Fibroblast of skin of right quadriceps (primary cell): ENCODE data around the gene LTBP1.
A peak's percentile ranks its signal among the peaks of the same experiment; 100 is the strongest.

Experiments
- DNase-seq: peaks from one replicate; pipeline ENCODE4 v3.0.0-alpha.2; 2013

Gene LTBP1

DNA sequence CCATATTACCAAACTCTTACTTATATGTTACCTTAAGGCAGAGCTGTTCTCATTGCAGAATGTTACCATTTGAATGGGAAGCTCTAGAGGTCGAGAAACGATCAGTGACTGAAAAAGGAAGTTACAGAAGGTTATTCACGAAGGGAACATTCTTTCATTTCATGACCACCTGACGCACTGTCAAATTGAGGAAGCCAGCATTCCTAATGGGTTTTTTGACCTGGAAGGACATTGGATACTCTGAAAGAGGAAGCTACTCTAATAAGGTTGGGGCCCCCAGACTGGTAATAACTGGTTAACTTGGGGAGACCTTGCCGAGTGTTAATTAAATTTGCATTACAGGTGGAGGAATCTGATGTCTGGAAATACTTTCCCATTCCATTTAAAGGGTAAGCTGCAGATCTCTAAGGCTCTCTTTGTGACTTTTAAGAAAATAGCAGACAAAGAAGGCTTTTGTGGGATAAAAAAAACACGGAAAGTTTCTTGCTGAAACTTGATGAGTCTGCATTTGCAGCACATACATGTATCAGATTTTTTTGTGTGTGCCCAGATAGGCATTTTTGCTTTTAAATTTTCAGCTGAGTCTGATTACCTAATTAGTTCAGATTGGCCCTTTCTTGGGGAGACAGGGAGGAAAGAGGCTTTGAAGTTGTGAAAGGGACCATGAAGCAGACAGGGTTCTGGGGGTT is 137.1 kb downstream of the LTBP1 start:
- no peak for DNase-seq

DNA sequence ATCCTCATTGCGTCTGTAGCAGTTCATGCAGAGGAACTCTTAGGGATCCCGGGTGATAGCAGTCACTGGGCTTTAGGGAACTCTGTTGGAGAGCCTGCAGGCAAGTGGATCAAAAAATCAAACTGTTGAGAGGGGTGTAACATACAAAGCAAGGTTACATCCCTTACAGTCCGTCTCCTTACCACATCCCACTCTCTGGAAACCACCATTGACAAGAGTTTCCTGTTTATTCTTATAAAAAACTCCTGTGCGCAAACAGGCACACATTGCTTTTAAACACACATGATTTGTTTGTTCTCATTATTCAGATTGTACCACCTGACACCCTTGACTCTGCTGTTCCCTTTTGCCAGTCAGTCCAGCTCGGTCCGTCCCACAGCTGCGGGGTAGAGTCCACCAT is 137.7 kb downstream of the LTBP1 start:
- DNase-seq, result no peak

DNA sequence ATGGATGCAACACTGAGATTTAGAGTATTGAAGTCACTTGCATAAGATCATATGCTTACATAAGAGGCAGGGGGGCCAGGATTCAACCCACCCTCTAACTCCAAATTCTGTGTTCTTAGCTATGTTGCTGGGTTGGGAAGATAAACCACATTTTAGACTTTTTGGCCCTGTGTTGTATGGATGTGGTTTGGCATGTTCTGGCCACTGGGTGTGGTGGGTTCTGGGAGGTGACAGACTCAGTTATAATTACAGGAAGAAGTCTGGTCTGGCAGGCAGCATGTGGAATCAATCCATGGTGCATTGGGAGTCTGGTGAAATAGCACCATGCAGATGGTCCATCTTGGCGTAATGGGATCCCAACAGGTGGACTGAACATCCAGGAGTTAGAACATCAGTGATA is 138.9 kb downstream of the LTBP1 start:
- no peak for DNase-seq

DNA sequence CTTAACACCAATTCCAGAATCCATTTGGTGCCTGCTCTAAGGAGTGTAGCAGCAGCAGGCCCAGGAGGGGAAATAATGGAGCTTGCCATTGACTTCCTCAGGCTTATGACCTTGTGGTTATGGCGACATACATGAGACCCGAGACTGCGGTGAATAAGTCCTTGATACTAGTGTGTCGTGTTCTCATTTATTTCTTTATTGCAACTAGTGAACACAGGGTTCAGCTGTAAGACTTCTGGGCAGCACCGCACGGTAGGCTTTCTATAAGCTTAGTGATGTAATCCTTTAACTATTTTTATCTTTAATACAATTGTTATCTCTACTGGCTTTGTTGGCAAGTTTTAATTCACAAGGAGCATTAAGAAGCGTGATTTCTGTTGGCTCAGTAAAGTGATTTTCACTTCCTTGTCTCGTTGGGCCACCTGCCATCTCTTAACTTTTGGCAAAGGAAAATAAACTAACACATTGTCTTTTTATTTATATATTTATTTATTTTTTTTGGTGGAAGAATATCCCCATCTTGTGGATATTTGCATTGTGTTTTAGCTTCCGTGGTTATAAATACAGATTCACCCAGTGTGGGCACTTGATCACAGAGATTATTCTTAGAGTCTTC is 139.8 kb downstream of the LTBP1 start:
- DNase-seq, result peak; percentile 31

DNA sequence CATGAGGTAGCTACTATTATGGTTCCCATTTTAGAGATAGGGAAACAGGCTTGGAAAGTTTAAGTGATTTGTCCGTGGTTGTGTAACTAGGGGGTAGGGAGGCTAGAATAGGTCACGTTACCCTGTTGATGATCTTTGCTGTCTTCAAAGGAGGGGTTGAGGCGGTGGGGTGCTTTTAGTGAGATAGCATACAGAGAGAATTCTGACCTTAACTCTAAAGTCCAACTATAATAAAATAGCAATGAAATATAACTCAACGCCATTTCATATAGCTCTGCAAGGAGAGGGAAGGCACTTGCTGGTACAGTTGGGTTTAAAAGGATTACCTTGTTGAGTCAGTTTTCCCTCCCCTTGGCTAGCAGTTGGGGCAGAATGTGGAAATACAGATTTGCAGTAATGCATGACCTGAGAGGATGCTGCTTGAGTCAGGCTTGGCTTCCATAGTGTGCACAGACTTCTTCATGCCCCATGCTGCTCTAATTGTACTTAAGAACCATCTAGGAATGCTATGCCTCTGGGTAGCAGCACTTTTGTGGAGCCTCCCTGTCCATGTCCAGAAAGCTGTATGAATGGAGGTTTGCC is 143.9 kb downstream of the LTBP1 start:
- DNase-seq, result no peak

DNA sequence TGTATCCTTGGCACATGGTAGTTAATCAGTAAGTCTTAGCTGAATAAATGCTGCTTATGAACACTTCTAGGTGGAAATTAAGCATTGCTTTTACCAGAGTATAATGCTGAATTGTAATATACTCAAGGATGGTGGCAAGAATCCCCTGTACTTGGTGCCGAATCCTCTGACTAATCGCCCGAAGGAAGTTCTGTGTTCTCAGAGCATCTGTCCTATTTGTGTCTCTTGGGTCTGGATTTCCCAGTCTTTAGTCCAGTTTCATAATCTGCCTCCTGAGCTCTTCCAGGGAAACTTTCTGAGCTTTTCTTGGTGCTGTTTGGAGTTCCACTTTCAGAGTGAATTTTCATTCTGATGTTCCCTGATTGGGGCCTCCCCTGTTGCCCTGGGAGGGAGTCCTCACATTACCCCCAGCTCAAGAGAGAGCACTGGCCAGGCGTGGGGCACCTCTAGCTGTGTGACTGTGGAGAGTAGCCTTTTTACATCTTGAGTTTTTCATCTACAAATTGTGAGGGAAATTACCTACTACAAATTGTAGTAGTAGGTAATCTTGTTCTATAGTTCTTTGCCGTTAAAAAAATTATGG is 144.9 kb downstream of the LTBP1 start:
- DNase-seq, result no peak

DNA sequence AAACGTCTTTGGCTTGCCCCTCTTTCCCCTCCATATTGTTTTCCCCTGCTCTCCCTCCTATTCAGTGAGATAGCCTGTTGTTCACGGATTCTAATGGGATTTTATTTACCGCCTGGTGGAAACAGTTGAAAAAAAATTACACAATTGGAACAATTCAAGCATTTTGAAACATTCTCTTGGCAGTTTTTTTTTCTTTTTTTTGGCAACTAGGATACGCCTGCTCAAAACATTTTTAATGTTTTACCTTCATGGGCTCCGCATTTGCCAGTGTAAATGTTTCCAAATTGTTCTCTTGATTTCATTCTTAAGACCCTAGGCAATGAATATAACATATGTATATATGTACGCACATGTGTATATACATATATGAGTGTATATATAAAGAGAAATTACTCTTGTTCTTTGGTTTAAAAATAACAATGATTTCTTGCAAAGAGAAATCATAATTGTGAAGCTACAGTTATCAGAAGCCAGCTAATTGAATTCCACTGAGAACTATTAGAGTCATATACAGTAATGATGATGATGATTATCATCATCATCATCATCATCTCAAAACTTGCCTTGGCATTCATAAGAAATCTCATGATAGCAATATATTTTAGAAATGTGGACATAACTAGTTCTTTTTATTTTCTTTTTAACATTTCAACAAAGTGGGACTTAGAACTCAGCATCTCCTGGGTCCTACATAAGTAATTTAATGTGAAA is 146.7 kb downstream of the LTBP1 start:
- DNase-seq, result no peak

DNA sequence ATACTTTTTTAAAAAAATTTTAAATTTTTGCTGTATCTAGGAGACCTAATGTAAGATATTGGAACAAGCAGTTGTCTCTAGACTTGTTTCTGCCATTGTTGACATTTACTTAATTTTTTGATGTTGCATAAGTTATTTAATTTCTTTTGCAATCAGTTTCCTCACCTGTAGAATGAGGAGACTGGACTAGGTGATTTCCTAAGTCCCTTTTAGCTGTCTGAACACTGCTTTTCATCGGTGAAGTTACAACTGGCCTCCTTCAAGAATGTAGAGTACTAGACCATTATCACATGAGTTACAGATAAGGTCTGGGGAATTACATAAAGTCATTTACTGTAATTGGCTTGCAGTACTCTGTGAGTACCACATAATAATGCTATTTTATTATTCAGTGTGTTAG is 147.6 kb downstream of the LTBP1 start:
- DNase-seq, result no peak

DNA sequence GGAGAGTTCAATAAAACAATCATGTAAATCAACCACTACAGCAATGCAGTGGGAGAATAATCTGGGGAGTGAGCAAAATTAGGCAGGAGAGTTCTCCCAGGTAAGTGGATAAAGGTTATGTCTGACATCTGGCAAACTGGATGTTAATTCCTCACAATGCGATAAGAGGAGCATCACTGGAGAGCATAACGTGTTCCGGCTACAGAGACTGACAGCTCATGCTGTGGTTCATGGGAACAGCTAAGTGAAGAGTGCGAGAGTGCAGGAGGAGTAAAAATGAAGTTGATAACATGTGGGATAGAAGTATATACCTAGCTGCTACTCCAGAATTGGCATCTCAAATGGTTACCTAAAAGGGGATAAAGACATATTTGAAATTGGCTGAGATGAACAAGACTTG is 153.2 kb downstream of the LTBP1 start:
- no peak for DNase-seq

DNA sequence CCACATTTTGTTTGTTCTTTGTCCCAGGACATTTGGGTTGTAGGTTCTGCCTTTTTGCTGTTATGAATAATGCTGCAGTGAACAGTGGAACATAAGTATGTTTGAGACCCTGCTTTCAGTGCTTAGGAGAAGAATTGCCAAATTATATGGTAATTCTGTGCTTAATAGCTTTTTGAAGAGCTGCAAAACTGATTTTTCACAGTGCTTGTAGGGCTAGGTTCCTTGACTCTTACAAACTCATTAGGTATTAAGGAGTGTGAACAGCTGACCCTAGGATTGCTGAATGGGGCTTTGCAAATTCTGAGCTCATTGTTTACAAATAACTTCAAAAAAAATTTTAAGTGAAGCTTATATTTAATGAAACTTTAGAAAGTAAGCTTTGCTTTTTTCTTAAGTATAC is 154.2 kb downstream of the LTBP1 start:
- DNase-seq, result no peak

DNA sequence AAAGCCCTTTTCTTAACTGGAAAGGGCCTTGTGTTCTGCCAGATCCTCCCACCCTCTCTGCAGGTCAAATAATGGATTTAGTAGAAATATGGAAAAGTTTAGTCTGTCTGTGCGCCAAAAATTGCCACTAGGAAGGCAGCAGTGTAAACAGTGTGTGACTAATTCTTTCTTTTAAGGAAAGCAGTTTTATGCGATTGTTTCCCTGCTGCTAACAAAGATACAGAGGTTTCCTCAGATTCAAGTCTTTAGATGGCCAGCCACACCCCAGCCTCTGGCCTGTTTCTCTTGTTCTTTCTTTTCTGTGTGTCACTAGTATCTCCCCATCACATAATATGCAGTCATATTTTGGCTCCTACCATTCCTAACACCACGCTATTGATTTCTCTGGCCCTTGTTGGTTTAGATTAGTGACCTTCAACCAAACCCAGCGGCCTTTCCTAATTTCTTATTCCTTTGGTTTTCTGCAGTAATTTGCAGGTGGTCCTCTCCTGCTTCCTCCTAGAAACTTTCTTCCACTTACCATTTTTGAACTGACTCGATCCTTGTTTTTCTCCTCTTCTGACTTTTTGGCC is 157.4 kb downstream of the LTBP1 start:
- peak; percentile 32 for DNase-seq

DNA sequence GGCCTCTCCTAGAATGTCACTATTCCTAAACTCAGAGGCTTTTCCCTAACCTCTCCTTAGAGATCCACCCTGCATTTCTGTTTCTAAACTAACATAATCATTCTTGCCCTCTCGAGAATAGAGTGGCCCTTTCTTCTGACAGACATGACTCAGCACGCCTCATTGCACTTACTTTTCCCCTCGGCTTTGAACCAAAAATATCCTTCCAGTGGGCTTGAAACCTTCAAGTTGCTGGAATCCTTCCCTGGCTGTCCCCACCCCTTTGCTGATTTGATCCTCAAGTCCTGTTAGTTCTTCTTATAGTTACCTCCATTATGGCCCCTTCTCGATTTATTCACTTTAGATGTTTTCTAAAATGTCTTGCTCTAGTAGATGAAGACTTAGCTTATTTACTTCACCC is 158.0 kb downstream of the LTBP1 start:
- peak; percentile 60 for DNase-seq

DNA sequence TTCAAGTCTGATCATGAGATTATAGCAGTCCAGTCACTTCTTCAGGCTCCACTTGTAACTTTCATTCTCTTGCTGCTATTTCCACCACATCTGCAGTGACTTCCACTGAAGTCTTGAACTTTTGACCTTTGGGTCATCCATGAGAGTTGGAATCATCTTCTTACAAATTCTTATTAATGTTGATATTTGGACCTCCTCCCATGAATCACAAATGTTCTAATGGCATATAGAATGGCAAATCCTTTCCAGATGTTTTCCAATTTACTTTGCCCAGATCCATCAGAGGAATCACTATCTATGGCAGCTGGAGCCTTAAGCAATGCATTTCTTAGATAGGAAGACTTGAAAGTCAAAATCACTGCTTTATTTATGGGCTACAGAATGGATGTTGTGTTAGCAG is 159.4 kb downstream of the LTBP1 start:
- no peak for DNase-seq

DNA sequence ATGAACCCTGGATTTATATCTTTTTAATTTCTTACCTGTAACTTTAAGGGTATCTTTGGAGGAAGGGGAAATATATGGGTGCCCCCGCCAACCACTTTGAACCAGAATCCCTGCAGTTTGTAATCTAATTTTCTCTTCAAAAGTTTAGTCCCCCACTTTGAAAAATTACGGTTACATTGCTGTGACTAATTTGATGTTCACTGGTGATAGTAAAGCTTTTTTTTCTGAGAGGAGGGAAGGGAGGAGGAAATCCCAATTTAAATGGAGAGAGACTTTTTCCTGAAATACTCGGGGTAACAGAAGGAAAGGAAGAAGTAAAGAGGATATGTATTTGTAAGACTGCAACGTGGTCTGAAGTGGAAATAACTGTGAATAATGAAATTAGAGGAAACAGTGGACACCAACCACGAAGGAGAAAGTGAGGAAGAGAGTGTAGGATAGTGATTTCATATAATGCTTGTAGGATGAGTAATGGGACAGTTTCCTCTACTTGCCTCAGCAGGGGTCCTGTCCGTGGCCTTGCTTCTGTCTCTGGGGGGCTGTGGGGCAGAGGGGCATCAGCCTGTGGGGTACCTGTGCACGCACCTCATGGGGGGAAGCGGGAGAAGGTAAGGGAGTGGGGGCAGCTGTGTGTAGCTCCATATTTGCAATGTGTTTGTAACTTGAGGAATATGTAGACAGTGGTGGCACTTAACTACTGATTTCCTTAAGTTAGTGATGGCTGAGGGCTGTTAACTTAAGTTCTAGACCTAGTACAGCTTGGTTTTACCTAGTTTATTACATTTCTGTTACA is 161.1 kb downstream of the LTBP1 start:
- DNase-seq, result peak; percentile 45

DNA sequence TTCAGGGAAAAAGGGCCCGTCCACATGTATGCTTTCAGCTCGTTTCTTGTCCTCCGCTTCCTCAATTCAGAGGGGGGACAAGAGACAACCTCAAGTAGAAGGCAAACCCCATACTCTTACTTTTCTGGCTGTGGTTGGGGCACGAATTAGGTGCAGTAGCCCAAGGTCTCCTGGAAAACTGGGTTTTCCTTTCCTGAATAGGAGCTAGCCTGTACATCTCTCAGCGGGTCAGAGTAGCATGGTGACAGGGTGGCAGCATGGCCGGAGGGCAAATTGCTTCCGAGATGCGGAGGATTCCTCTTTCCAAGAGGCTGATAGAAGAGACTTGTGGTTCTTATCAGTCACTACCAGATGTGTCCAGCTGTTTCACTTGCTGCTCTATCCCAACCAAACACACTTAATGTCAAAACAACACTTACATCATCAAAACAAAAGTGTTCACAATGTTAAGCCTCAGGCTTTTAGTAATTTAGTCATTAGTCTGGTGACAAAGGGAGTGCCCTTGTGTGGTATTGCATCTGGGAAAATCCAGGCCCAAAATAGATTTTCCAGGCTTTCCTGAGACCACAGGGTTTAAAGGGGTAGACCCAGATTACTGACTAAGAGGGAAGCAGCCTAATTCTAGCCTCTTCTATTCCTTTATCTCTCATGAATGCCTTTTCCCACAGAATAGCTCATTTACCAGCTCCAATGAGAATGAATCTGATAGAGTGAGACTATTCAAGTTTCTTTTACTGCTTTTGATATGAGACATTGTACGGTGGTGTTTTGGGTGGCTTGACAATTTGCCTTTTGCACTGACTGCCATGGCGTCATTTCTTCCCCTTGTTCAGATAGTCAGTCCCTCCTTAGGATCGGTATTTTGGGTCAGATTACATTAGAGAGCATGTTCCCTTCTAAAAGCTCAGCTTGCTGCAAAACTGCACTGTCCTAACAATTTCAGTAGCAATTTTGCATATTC is 162.0 kb downstream of the LTBP1 start:
- DNase-seq, result peak; percentile 54

DNA sequence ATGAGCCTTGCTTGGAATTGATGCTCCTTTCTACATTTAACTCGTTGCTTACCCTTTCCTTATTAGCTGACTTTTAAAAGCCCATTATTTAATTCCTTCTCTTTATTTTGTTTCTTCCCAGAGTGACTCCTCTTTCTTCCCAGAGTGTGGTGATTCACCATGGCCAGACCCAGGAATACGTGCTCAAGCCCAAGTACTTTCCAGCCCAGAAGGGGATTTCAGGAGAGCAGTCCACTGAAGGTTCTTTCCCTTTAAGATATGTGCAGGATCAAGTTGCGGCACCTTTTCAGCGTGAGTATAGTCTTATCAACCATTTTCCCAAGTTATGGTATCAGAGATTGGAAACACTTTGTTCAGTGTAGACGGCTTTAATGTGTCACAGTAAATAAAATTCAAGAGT is 163.7 kb downstream of the LTBP1 start:
- peak; percentile 36 for DNase-seq

DNA sequence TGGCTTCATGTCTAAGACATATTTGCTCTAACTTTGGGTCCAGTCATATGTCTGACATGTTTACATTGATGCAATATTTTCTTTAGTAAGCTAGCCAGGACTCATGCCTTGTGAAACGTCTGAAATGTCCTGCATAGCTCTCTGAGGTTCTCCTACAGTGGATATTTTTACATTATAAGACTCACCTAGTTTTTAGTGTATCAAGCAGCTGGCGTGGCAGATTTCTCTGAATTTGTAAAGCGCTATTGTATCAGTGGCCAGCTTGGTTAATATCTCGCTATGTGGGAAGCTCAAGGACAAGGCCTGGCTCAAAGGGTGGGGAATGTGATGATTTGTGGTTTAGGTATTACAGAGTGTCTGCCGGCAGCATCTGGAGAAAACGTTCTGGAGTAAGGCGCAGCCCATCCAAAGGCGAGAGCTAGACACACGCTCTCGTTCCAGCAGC is 164.3 kb downstream of the LTBP1 start:
- peak; percentile 66 for DNase-seq

DNA sequence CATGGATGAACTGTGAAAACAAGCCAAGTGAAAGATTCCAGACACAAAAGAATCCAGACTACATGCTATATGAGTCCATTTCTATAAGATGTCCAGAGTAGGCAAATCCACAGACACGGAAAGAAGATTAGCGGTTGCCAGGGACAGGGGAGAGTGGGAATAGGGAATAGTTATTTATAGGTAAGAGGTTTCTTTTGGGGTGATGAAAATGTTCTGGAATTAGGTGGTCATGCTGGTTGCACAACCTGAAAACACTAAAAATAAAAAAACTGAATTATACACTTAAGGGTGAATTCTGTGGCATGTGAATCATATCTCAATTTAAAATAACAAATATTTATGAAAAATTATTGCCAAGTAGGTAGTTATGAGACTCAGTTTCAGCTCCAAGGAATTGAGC is 168.4 kb downstream of the LTBP1 start:
- peak; percentile 44 for DNase-seq

DNA sequence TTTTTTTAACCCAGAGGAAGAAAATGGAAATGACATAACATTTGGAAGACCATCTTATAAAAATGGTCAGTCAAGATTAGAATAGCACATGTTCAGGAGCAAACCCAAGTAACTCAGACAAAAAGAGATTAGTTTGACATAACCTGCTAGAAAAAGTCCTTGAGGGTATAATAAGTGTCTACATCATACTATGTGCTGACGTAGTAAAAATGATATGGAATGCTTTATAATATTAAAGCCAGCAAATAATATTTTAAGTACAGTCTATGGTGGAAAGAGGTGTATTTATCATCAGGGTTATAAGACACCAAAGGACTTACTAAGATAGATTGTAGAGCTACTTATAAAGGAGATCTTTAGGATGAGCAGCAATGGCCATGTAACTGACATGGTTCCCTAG is 169.0 kb downstream of the LTBP1 start:
- no peak for DNase-seq

DNA sequence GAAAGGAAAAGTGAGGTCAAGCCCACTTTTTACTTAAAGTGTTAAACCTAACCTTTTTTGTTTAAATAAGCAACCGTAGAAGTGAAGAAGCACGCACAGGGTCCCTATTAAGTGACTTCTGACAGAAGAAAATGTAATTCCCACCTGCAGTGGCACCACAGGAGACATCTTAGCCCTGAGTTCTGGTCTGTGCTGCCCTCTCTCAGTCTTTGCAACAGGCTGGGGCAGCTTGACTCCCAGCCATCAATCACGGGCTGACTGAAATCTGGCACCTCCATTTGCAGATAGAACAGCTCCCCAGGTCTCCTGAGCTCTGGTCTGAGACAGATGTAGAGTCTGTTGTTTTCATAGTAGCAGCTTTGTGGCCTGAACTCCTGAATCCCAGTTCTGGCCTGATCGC is 170.0 kb downstream of the LTBP1 start:
- DNase-seq, result no peak

DNA sequence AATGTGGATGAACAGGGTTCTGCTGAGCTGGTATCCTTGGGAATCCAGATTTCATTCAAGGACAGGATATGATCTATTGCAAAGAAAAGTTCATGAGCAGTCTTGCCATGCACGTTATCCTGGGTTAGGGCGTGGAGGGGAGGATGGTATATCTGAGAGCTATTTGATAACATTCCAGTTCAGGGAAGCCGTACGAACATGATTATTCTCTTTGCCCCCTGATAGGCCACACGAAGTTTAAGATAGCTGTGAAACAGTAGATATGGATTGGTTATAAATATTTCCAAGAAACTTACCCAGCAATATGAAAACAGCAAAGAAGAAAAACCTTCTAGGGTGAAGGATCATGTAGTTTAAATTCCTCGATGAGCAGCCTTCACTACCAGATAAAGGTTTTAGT is 171.9 kb downstream of the LTBP1 start:
- DNase-seq, result no peak
